ENCODE results near the gene SMG9. TPM values are rescaled to one million over a fixed set of nuclear protein-coding genes. Genes with fewer than 3 reads are reported as not detected.

The SMG9 gene
- total and polyA plus RNA-seq, 2 of the 13 experiments (the other 11 are each of a cell fraction or from before 2014, with no cell fraction given), result 16.1 to 18.7 TPM

DNA sequence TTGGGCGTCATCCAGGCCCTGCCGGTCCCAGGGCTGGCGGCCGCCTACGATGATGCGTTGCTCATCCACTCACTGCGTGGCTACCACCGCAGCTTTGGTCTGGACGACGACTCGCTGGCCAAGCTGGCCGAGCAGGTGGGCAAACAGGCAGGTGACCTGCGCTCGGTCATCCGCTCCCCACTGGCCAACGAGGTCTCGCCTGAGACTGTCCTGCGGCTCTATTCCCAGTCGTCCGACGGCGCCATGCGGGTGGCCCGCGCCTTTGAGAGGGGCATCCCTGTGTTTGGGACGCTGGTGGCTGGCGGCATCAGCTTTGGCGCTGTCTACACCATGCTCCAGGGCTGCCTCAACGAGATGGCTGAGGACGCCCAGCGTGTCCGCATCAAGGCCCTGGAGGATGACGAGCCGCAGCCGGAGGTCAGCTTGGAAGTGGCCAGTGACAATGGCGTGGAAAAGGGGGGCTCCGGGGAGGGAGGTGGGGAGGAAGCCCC lies 35.3 kb downstream of the SMG9 start:
- no peak for ATAC-seq
- Histone ChIP-seq H2AFZ (ENCODE audit: low read length) (no peak overlapping the region), H3K27me3 (ENCODE audit: control insufficient read depth in 1 of 2, insufficient read depth in 2 of 2, low read length in 2 of 2) (peaks cover 3 to 5% of the 10 kb centered on the region in 2 experiments; a peak in 3 of 5 replicates), H4K20me1 (ENCODE audit: insufficient read depth, low read length) (no peaks in the 10 kb centered on the region), H3K4me1 (ENCODE audit: insufficient read depth, low read length) (no peaks in the 10 kb centered on the region), H3K4me2 (ENCODE audit: low read depth, low read length) (no peak overlapping the region), H3K9me3 (ENCODE audit: low read length) (no peaks in the 10 kb centered on the region), H3K36me3 (replicated peaks in 1 of 2; ENCODE audit: control insufficient read depth in 1 of 2, insufficient read depth in 2 of 2, low read length in 2 of 2) (no peaks in the 10 kb centered on the region), H3K79me2 (ENCODE audit: insufficient read depth, low read length) (no peaks in the 10 kb centered on the region), H3K9ac (ENCODE audit: insufficient read depth, low read depth, low read length) (no peak overlapping the region), H3K4me3 (replicated peaks in 1 of 3; ENCODE audit: insufficient read depth in 1 of 3, low read depth in 2 of 3, low read length in 3 of 3) (no peak overlapping the region), H3K27ac (ENCODE audit: extremely low read length, insufficient read depth, low read length) (no peak overlapping the region)
- intact Hi-C loops (cut with micrococcal nuclease; ENCODE audit: unreplicated experiment), result no loop called here
- CTCF ChIA-PET (ENCODE audit: low intra/inter-chr PET ratio, low total read pairs), result no interaction called here
- TF ChIP-seq MAFG (CRISPR knock-in tag; IDR thresholded peaks at IDR 0.05), result no peak
- TF ChIP-seq, protein P1, sequence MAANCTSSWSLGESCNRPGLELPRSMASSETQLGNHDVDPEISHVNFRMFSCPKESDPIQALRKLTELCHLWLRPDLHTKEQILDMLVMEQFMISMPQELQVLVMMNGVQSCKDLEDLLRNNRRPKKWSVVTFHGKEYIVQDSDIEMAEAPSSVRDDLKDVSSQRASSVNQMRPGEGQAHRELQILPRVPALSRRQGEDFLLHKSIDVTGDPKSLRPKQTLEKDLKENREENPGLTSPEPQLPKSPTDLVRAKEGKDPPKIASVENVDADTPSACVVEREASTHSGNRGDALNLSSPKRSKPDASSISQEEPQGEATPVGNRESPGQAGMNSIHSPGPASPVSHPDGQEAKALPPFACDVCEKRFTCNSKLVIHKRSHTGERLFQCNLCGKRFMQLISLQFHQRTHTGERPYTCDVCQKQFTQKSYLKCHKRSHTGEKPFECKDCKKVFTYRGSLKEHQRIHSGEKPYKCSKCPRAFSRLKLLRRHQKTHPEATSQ (CRISPR knock-in tag; IDR thresholded peaks at IDR 0.05; ENCODE audit: borderline replicate concordance), result no peak
- POLR2A ChIA-PET, result no interaction called here
- WGBS (ENCODE audit: low lambda C conversion rate), result 47% methylated on average over 9 of the region's 37 CpGs
- FAIRE-seq, result no peak
- no TSS peak for BruUV-seq (replicated peaks)
- in situ Hi-C loops (cut with HindIII; ENCODE audit: extremely low pct_ligation_motif_present, low pct_unique_long_range_greater_than_20kb), result no loop called here
- no peak for DNase-seq (ENCODE audit: low spot score)

DNA sequence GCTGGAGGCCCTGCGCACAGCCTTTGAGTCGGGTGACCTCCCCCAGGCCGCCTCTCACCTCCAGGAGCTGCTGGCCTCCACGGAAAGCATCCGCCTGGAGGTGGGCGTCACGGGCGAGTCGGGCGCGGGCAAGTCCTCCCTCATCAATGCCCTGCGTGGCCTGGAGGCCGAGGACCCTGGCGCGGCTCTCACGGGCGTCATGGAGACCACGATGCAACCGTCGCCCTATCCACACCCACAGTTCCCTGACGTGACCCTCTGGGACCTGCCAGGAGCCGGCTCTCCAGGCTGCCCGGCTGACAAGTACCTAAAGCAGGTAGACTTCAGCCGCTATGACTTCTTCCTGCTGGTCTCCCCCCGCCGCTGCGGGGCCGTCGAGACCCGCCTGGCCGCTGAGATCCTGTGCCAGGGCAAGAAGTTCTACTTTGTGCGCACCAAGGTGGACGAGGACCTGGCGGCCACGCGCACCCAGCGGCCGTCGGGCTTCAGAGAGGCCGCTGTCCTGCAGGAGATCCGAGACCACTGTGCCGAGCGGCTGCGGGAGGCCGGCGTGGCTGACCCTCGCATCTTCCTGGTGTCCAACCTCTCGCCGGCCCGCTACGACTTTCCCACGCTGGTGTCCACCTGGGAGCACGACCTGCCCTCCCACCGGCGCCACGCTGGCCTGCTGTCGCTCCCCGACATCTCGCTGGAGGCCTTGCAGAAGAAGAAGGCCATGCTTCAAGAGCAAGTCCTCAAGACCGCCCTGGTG lies 36.0 kb downstream of the SMG9 start:
- H3K4me1 ChIP-seq (ENCODE audit: insufficient read depth, low read length), result no peaks in the 10 kb centered on the region
- no peaks in the 10 kb centered on the region for H3K79me2 ChIP-seq (ENCODE audit: insufficient read depth, low read length)
- no peak overlapping the region for H3K27ac ChIP-seq (ENCODE audit: extremely low read length, insufficient read depth, low read length)
- intact Hi-C loops (cut with micrococcal nuclease; ENCODE audit: unreplicated experiment), result no loop called here
- ChIA-PET CTCF (ENCODE audit: low intra/inter-chr PET ratio, low total read pairs) (no interaction called here), POLR2A (no interaction called here)
- FAIRE-seq, result no peak
- no peak overlapping the region for H3K9ac ChIP-seq (ENCODE audit: insufficient read depth, low read depth, low read length)
- peaks cover 3 to 5% of the 10 kb centered on the region in 2 experiments; a peak in 3 of 5 replicates for H3K27me3 ChIP-seq (ENCODE audit: control insufficient read depth in 1 of 2, insufficient read depth in 2 of 2, low read length in 2 of 2)
- DNase-seq (ENCODE audit: low spot score), result no peak
- H2AFZ ChIP-seq (ENCODE audit: low read length), result no peak overlapping the region
- no peaks in the 10 kb centered on the region for H3K36me3 ChIP-seq (replicated peaks in 1 of 2; ENCODE audit: control insufficient read depth in 1 of 2, insufficient read depth in 2 of 2, low read length in 2 of 2)
- H3K9me3 ChIP-seq (ENCODE audit: low read length), result no peaks in the 10 kb centered on the region
- in situ Hi-C loops (cut with HindIII; ENCODE audit: extremely low pct_ligation_motif_present, low pct_unique_long_range_greater_than_20kb), result no loop called here
- no peak overlapping the region for H3K4me2 ChIP-seq (ENCODE audit: low read depth, low read length)
- no peaks in the 10 kb centered on the region for H4K20me1 ChIP-seq (ENCODE audit: insufficient read depth, low read length)
- no peak overlapping the region for H3K4me3 ChIP-seq (replicated peaks in 1 of 3; ENCODE audit: insufficient read depth in 1 of 3, low read depth in 2 of 3, low read length in 3 of 3)
- no TSS peak for BruUV-seq (replicated peaks)
- WGBS (ENCODE audit: low lambda C conversion rate), result 76% methylated on average over 19 of the region's 60 CpGs
- ATAC-seq, result no peak
- TF ChIP-seq, protein P2, sequence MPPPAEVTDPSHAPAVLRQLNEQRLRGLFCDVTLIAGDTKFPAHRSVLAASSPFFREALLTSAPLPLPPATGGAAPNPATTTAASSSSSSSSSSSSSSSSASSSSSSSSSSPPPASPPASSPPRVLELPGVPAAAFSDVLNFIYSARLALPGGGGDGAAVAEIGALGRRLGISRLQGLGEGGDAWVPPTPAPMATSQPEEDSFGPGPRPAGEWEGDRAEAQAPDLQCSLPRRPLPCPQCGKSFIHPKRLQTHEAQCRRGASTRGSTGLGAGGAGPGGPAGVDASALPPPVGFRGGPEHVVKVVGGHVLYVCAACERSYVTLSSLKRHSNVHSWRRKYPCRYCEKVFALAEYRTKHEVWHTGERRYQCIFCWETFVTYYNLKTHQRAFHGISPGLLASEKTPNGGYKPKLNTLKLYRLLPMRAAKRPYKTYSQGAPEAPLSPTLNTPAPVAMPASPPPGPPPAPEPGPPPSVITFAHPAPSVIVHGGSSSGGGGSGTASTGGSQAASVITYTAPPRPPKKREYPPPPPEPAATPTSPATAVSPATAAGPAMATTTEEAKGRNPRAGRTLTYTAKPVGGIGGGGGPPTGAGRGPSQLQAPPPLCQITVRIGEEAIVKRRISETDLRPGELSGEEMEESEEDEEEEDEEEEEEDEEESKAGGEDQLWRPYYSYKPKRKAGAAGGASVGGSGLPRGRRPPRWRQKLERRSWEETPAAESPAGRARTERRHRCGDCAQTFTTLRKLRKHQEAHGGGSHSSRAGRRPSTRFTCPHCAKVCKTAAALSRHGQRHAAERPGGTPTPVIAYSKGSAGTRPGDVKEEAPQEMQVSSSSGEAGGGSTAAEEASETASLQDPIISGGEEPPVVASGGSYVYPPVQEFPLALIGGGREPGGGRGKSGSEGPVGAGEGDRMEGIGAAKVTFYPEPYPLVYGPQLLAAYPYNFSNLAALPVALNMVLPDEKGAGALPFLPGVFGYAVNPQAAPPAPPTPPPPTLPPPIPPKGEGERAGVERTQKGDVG (CRISPR knock-in tag; IDR thresholded peaks at IDR 0.05; ENCODE audit: borderline replicate concordance), result no peak
- TF ChIP-seq CENPT (CRISPR knock-in tag; IDR thresholded peaks at IDR 0.05; ENCODE audit: low read depth), result no peak
- TF ChIP-seq RFX1 (IDR thresholded peaks at IDR 0.05), result no peak
- TF ChIP-seq, protein P3, sequence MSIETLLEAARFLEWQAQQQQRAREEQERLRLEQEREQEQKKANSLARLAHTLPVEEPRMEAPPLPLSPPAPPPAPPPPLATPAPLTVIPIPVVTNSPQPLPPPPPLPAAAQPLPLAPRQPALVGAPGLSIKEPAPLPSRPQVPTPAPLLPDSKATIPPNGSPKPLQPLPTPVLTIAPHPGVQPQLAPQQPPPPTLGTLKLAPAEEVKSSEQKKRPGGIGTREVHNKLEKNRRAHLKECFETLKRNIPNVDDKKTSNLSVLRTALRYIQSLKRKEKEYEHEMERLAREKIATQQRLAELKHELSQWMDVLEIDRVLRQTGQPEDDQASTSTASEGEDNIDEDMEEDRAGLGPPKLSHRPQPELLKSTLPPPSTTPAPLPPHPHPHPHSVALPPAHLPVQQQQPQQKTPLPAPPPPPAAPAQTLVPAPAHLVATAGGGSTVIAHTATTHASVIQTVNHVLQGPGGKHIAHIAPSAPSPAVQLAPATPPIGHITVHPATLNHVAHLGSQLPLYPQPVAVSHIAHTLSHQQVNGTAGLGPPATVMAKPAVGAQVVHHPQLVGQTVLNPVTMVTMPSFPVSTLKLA (IDR thresholded peaks at IDR 0.05), result no peak
- TF ChIP-seq, protein P4, sequence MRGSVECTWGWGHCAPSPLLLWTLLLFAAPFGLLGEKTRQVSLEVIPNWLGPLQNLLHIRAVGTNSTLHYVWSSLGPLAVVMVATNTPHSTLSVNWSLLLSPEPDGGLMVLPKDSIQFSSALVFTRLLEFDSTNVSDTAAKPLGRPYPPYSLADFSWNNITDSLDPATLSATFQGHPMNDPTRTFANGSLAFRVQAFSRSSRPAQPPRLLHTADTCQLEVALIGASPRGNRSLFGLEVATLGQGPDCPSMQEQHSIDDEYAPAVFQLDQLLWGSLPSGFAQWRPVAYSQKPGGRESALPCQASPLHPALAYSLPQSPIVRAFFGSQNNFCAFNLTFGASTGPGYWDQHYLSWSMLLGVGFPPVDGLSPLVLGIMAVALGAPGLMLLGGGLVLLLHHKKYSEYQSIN (CRISPR knock-in tag; IDR thresholded peaks at IDR 0.05; ENCODE audit: borderline replicate concordance), result no peak
- TF ChIP-seq ZFYVE20 (CRISPR knock-in tag; IDR thresholded peaks at IDR 0.05; ENCODE audit: borderline replicate concordance, low read depth), result no peak
- no peak for TF ChIP-seq ZNF850 (CRISPR knock-in tag; conservative IDR thresholded peaks at IDR 0.05)

Data from HepG2 (cell line).